ENCODE data around the gene ABCD3. TPM values are rescaled to one million over a fixed set of nuclear protein-coding genes. Genes with fewer than 3 reads are reported as not detected.

The ABCD3 gene
- total and polyA plus RNA-seq, 2 of the 13 experiments (the other 11 are each of a cell fraction or from before 2014, with no cell fraction given), result 27.5 to 166 TPM

- no peak for TF ChIP-seq ZNF407 (CRISPR knock-in tag; IDR thresholded peaks at IDR 0.05; ENCODE audit: not compliant biosample characterization)
- TF ChIP-seq DMAP1 (CRISPR knock-in tag; IDR thresholded peaks at IDR 0.05), result no peak
- peak; percentile 64 for TF ChIP-seq PAXIP1 (CRISPR knock-in tag; conservative IDR thresholded peaks at IDR 0.05)
- TF ChIP-seq ZNF350 (CRISPR knock-in tag; IDR thresholded peaks at IDR 0.05; ENCODE audit: borderline replicate concordance, low read depth), result no peak
- no peak for TF ChIP-seq FIP1L1 (IDR thresholded peaks at IDR 0.05; ENCODE audit: borderline replicate concordance, insufficient read depth, low read depth, low read length)
- no peak for TF ChIP-seq ZNF597 (CRISPR knock-in tag; IDR thresholded peaks at IDR 0.05)
- TF ChIP-seq ISL2 (CRISPR knock-in tag; IDR thresholded peaks at IDR 0.05), result 0 out of 2 replicates have a peak, but pooled peaks have one; percentile 25
- TF ChIP-seq ZNF615 (CRISPR knock-in tag; IDR thresholded peaks at IDR 0.05; ENCODE audit: borderline replicate concordance), result no peak
- no peak for TF ChIP-seq AKNA (CRISPR knock-in tag; IDR thresholded peaks at IDR 0.05; ENCODE audit: borderline replicate concordance)
- no peak for TF ChIP-seq ATF1 (CRISPR knock-in tag; IDR thresholded peaks at IDR 0.05)
Measured at GRCh38 chr1:94553323-94553730, 135.1 kb downstream of the ABCD3 start (continued).

Measured in HepG2 (cell line).